ENCODE measurements around the gene WIZ. TPM values are rescaled to one million over a fixed set of nuclear protein-coding genes. Genes with fewer than 3 reads are reported as not detected.

WIZ gene
- total and polyA plus RNA-seq, 2 of the 8 experiments (the other 6 are each of a cell fraction or from before 2014, with no cell fraction given), result 12.5 to 33.2 TPM

DNA sequence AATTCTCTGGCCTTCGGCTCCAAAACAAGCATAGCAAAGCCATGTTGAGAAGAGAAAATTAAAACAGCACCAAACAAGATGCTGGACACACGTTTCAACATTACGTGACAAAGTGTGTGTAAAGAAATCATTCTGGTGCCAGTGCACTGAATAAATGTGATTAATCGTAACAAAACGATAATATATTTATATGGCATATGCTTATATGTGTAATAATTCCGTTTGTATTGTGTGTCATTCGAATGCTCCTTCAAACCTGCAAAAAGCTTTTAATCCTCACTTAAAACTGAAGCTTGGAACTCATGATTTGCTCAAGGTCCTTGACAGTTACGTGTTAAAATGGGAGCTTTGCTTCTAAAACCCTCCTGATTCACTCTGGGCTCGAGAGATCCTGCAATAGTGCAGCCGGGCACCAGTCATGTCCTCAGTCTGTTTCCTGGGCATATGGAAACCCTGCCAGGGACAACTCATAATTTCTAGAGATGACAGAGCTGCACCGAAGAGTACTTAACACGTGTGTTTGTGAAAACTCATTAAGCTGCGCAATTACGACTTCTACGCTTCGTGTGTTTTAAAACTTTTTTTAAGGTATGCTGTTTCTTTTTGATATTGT lies 30.2 kb downstream of the WIZ start (continued):
- no peak for TF ChIP-seq SAP30 (IDR thresholded peaks at IDR 0.05; ENCODE audit: insufficient read depth, insufficient replicate concordance, low read length)

Measured in H1 (cell line).